Smooth muscle cell (in vitro differentiated cells): Measurements from ENCODE around the gene FKBP5. TPM values are rescaled to one million over a fixed set of nuclear protein-coding genes. Genes with fewer than 3 reads are reported as not detected.
A peak's percentile ranks its signal among the peaks of the same experiment; 100 is the strongest.

Source experiments
- DNase-seq: peaks from one replicate; lab custom pipeline; 2025; ENCODE audit not compliant: unreplicated experiment; lab: John Stamatoyannopoulos, UW
- H2AFZ ChIP-seq: fragments of 200-600 bp; sonication (generic); 2 replicates; pipeline ENCODE4 v1.6.0; 2016; ENCODE audit warnings: antibody characterized with exemption, low read depth, mild to moderate bottlenecking
- H3F3A ChIP-seq: fragments of 200-600 bp; sonication (generic); 2 replicates; pipeline ENCODE4 v1.6.0; 2017; ENCODE audit warnings: antibody characterized with exemption, low read depth
- H3K27ac ChIP-seq: fragments of 200-600 bp; sonication (generic); 2 replicates; pipeline ENCODE4 v1.5.1; 2016; ENCODE audit warnings: low read depth, mild to moderate bottlenecking
- H3K27me3 ChIP-seq: fragments of 200-600 bp; sonication (generic); 2 replicates; pipeline ENCODE4 v1.6.1; 2016; ENCODE audit warnings: low read depth, mild to moderate bottlenecking
- H3K36me3 ChIP-seq: fragments of 200-600 bp; sonication (generic); 2 replicates; pipeline ENCODE4 v1.5.1; 2016; ENCODE audit warnings: low read depth
- H3K4me1 ChIP-seq: fragments of 200-600 bp; sonication (generic); 2 replicates; pipeline ENCODE4 v1.5.1; 2016; ENCODE audit warnings: low read depth
- H3K4me2 ChIP-seq: fragments of 200-600 bp; sonication (generic); 2 replicates; pipeline ENCODE4 v1.6.0; 2016; ENCODE audit warnings: mild to moderate bottlenecking
- H3K4me3 ChIP-seq: fragments of 200-600 bp; sonication (generic); 2 replicates; pipeline ENCODE4 v1.5.1; 2016; ENCODE audit warnings: mild to moderate bottlenecking
- H3K79me2 ChIP-seq: fragments of 200-600 bp; sonication (generic); 2 replicates; pipeline ENCODE4 v1.6.0; 2016; ENCODE audit warnings: low read depth, mild to moderate bottlenecking
- H3K9ac ChIP-seq: fragments of 200-600 bp; sonication (generic); 2 replicates; pipeline ENCODE4 v1.6.0; 2016; ENCODE audit warnings: low read depth
- H3K9me3 ChIP-seq: fragments of 200-600 bp; sonication (generic); replicated peaks from 2 replicates; pipeline ENCODE4 v1.5.1; 2016; ENCODE audit warnings: low read depth
- H4K20me1 ChIP-seq: fragments of 200-600 bp; sonication (generic); 2 replicates; pipeline ENCODE4 v1.6.0; 2016; ENCODE audit warnings: low read depth
- CTCF ChIP-seq: fragments of 200-600 bp; sonication (generic); IDR thresholded peaks from 2 replicates; pipeline ENCODE4 v1.5.1; 2017; ENCODE audit warnings: borderline replicate concordance, mild to moderate bottlenecking, antibody characterized with exemption; ENCODE audit not compliant: insufficient read depth, poor library complexity, severe bottlenecking
- WGBS: methylation state at CpG from one replicate; pipeline ENCODE4 v1.1.7; 2016; ENCODE audit warnings: low lambda C conversion rate; 5-methylcytosine and 5-hydroxymethylcytosine counted together
- polyA plus RNA-seq: library from polyadenylated mRNA; unstranded; fragments of >200 nt; fragmentation: Nextera tagmentation; extraction: Ambion mirVana; gene quantifications from 2 replicates; pipeline ENCODE4 v1.2.1, GENCODE V29; 2016
- total RNA-seq: library from RNA; depleted of rRNA; stranded (reverse); fragments of >200 nt; gene quantifications from 2 replicates; pipeline ENCODE4 v1.2.3, GENCODE V29; 2014

Gene FKBP5
- total and polyA plus RNA-seq, 2 experiments from 2014 or later: 0.85 to 3.8 TPM

DNA sequence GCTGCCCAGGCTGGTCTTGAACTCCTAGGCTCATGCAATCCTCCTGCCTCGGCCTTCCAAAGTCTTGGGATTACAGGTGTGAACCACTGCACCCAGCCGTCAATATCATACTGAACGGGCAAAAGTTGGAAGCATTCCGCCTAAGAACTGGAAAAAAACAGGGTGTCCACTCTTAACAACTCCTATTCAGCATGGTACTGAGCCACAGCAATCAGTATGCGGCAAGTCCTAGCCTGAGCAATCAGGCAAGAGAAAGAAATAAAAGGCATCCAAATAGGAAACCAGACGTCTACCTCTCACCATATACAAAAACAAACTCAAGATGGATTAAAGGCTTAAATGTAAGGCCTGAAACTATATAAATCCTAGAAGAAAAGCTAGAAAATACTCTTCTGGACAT is 83.1 kb downstream of the FKBP5 start:
- no peak overlapping the region for H3K9ac ChIP-seq
- no peaks in the 10 kb centered on the region for H3K36me3 ChIP-seq
- no peaks in the 10 kb centered on the region for H3K27me3 ChIP-seq
- H3K4me3 ChIP-seq: no peak overlapping the region
- no peaks in the 10 kb centered on the region for H3K9me3 ChIP-seq
- H2AFZ ChIP-seq: no peak overlapping the region
- no peak for DNase-seq
- no peaks in the 10 kb centered on the region for H4K20me1 ChIP-seq
- 58% methylated on average over 6 of the region's 6 CpGs for WGBS
- H3K4me2 ChIP-seq: peak overlapping the region; percentile 61
- H3K79me2 ChIP-seq: no peaks in the 10 kb centered on the region
- H3F3A ChIP-seq: peaks cover 22% of the 10 kb centered on the region
- H3K27ac ChIP-seq: peak overlapping the region; percentile 84
- H3K4me1 ChIP-seq: peaks cover 20% of the 10 kb centered on the region
- no peak for TF ChIP-seq CTCF

GRCh38 chr6:35603326-35604202 is 85.2 kb downstream of the FKBP5 start:
- Histone ChIP-seq H3K36me3 (no peaks in the 10 kb centered on the region), H3K27me3 (no peaks in the 10 kb centered on the region), H3K9ac (no peak overlapping the region), H3K4me3 (no peak overlapping the region), H3K4me2 (no peak overlapping the region), H4K20me1 (no peaks in the 10 kb centered on the region), H3K4me1 (peaks cover 20% of the 10 kb centered on the region), H3K9me3 (no peaks in the 10 kb centered on the region), H3K79me2 (no peaks in the 10 kb centered on the region), H3K27ac (no peak overlapping the region), H3F3A (peaks cover 30% of the 10 kb centered on the region), H2AFZ (no peak overlapping the region)
- 99% methylated on average over 9 of the region's 9 CpGs for WGBS
- DNase-seq: no peak
- TF ChIP-seq CTCF: no peak

- peak overlapping the region; percentile 74 for H3K4me2 ChIP-seq
- H3K9ac ChIP-seq: no peak overlapping the region
- peak overlapping the region; percentile 9 for H3K4me3 ChIP-seq
- H3K36me3 ChIP-seq: no peaks in the 10 kb centered on the region
- 57% methylated on average over 6 of the region's 6 CpGs for WGBS
- peaks cover 20% of the 10 kb centered on the region for H3K4me1 ChIP-seq
- H3K9me3 ChIP-seq: no peaks in the 10 kb centered on the region
- H2AFZ ChIP-seq: no peak overlapping the region
- H4K20me1 ChIP-seq: no peaks in the 10 kb centered on the region
- peaks cover 30% of the 10 kb centered on the region for H3F3A ChIP-seq
- no peak for TF ChIP-seq CTCF
- H3K79me2 ChIP-seq: no peaks in the 10 kb centered on the region
- DNase-seq: no peak
- H3K27ac ChIP-seq: peak overlapping the region; percentile 53
- H3K27me3 ChIP-seq: no peaks in the 10 kb centered on the region
Measured at GRCh38 chr6:35602133-35602946, 86.4 kb downstream of the FKBP5 start.
